Chondrocyte (in vitro differentiated cells): Measurements from ENCODE around the gene WBP1L. TPM values are rescaled to one million over a fixed set of nuclear protein-coding genes. Genes with fewer than 3 reads are reported as not detected.
"Not testable (repeated sequence)": the region's sequence is repeated elsewhere in the genome, so short reads cannot be mapped to it uniquely, and the experiment has no call there.

Experiments used
- DNase-seq: peaks from one replicate; pipeline ENCODE4 v3.0.0; 2021; ENCODE audit warnings: mixed read lengths, low spot score
- H3K27ac Mint-ChIP-seq: one replicate; pipeline ENCODE4 v1.8.0; 2021; ENCODE audit warnings: mild to moderate bottlenecking, moderate library complexity, mixed read lengths; ENCODE audit not compliant: unreplicated experiment
- H3K27me3 Mint-ChIP-seq: 2 replicates; pipeline ENCODE4 v1.8.0; 2021; ENCODE audit warnings: low read depth, mixed read lengths
- H3K36me3 Mint-ChIP-seq: 2 replicates; pipeline ENCODE4 v1.8.0; 2021; ENCODE audit warnings: low read depth, mixed read lengths
- H3K4me1 Mint-ChIP-seq: 2 replicates; pipeline ENCODE4 v1.8.0; 2021; ENCODE audit warnings: low read depth, mild to moderate bottlenecking, mixed read lengths
- H3K4me3 Mint-ChIP-seq: one replicate; pipeline ENCODE4 v1.8.0; 2021; ENCODE audit warnings: mild to moderate bottlenecking, moderate library complexity, mixed read lengths; ENCODE audit not compliant: unreplicated experiment
- H3K9me3 Mint-ChIP-seq: 2 replicates; pipeline ENCODE4 v1.8.0; 2021; ENCODE audit warnings: low read depth, mixed read lengths
- total RNA-seq: library from RNA; stranded (reverse); gene quantifications from 3 replicates; pipeline ENCODE4 v1.2.1, GENCODE V29; 2021
- TF ChIP-seq, protein P1 (sequence below): fragments of 200-600 bp; sonication (generic); IDR thresholded peaks from 2 replicates; pipeline ENCODE4 v1.5.0; 2021; ENCODE audit warnings: antibody characterized with exemption, mild to moderate bottlenecking, moderate library complexity

The WBP1L gene
- total RNA-seq, 1 donor from 2014 or later: 95.3 TPM

DNA sequence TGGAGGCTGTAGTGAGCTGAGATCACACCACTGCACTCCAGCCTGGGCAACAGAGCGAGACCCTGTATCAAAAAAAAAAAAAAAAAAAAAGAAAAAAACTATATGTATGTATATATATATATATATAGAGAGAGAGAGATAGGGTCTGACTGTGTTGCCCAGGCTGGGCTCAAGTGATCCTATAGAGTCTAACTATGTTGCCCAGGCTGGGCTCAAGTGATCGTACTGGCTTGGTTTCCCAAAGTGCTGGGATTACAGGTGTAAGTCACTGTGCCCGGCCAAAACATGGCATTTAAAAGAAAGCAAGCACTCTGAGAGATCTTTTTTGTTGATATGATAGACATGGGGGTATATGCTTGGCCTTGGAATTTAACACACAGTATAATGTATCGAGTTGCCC, 73.4 kb downstream of the WBP1L start:
- Mint-ChIP-seq H3K27me3 (no peaks in the 10 kb centered on the region), H3K9me3 (no peaks in the 10 kb centered on the region), H3K27ac (peak overlapping the region; percentile 12), H3K4me3 (no peak overlapping the region), H3K36me3 (peaks cover 16% of the 10 kb centered on the region), H3K4me1 (peaks cover 41% of the 10 kb centered on the region)
- DNase-seq: no peak
- TF ChIP-seq, protein P1, sequence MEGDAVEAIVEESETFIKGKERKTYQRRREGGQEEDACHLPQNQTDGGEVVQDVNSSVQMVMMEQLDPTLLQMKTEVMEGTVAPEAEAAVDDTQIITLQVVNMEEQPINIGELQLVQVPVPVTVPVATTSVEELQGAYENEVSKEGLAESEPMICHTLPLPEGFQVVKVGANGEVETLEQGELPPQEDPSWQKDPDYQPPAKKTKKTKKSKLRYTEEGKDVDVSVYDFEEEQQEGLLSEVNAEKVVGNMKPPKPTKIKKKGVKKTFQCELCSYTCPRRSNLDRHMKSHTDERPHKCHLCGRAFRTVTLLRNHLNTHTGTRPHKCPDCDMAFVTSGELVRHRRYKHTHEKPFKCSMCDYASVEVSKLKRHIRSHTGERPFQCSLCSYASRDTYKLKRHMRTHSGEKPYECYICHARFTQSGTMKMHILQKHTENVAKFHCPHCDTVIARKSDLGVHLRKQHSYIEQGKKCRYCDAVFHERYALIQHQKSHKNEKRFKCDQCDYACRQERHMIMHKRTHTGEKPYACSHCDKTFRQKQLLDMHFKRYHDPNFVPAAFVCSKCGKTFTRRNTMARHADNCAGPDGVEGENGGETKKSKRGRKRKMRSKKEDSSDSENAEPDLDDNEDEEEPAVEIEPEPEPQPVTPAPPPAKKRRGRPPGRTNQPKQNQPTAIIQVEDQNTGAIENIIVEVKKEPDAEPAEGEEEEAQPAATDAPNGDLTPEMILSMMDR: no peak

DNA sequence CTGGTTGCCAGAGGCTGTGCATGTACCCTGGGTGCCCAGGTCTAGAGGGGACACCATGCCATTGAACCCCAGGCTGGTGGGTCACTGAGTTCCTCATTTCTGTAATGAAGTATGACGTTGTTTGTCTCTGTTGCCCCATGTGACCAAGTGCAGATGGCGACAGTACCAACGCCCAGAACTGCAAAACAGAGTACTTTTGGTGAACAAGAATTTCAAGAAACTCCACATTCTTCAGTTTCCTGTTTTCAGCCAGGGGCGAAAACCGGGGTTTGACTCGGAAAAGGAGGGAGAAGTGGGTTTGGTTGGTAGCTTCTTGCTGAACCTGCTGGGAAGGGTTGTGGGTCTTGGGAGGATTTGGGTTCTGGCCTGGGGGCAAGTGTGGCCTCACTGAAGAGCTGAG, 75.3 kb downstream of the WBP1L start:
- no peak for DNase-seq
- Mint-ChIP-seq H3K9me3 (no peaks in the 10 kb centered on the region), H3K27ac (peak overlapping the region; percentile 42), H3K4me1 (peaks cover 25% of the 10 kb centered on the region), H3K4me3 (no peak overlapping the region), H3K36me3 (peaks cover 2% of the 10 kb centered on the region), H3K27me3 (no peaks in the 10 kb centered on the region)
- TF ChIP-seq, protein P1: no peak

DNA sequence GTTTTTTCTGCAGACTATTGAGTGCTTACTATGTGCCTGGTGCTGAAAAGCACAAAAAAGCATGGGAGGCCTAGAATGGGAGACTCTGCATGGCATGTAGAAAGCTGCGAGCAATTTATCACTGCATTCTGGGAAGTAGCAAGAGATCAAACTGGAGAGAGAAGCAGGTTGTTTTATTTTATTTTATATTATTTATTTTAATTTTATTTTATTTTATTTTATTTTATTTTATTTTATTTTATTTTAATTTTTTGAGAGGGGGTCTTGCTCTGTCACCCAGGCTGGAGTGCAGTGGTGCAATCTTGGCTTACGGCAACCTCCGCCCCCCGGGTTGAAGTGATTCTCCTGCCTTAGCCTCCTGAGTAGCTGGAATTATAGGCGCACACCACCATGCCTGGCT, 76.3 kb downstream of the WBP1L start:
- H3K36me3 Mint-ChIP-seq, H3K4me3 Mint-ChIP-seq, H3K9me3 Mint-ChIP-seq, H3K27me3 Mint-ChIP-seq, H3K27ac Mint-ChIP-seq, DNase-seq: not testable (repeated sequence)
- H3K4me1 Mint-ChIP-seq: peaks cover 15% of the 10 kb centered on the region

DNA sequence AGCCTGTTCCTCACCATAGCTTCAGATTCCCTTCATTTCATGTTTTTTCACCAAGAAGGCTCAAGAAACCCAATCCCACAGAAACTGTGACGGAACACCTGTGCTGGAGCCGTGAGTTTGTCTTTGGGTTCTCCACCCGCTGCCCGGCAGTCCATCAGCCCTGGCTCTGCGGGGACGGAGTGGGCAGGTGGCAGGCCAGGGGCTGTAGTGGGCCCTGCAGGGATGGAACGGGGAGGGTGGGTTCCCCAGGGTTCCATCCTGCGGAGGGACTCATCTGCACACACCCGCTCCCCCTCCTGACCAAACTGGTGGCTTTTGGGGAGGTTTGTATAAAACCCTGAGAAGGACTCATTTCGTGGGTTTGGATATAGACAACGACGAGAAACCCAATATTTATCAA, 78.5 kb downstream of the WBP1L start:
- Mint-ChIP-seq H3K27ac (no peak overlapping the region), H3K36me3 (no peaks in the 10 kb centered on the region), H3K27me3 (no peaks in the 10 kb centered on the region), H3K9me3 (no peaks in the 10 kb centered on the region), H3K4me1 (no peaks in the 10 kb centered on the region), H3K4me3 (no peak overlapping the region)
- TF ChIP-seq, protein P1: no peak
- no peak for DNase-seq

DNA sequence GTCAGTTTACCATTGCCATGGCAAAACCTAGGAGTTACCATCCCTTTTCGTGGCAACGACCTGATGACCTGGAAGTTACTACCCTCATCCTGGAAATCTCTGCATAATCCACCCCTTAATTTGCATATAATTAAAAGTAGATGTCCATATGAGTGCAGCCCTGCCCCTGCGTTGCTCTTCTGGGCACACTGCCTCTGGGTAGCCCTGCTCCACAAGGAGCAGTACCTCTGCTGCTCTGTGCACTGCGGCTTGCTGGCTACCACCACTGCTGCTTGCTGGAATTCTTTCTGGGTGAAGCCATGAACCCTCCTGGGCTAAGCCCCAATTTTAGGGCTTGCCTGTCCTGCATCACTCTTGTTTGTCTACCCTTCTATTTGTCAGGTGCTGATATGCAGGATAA, 80.9 kb downstream of the WBP1L start:
- Mint-ChIP-seq H3K27ac (no peak overlapping the region), H3K4me3 (no peak overlapping the region), H3K4me1 (no peaks in the 10 kb centered on the region), H3K36me3 (peaks cover 2% of the 10 kb centered on the region), H3K27me3 (no peaks in the 10 kb centered on the region), H3K9me3 (no peaks in the 10 kb centered on the region)
- TF ChIP-seq, protein P1: no peak
- no peak for DNase-seq

DNA sequence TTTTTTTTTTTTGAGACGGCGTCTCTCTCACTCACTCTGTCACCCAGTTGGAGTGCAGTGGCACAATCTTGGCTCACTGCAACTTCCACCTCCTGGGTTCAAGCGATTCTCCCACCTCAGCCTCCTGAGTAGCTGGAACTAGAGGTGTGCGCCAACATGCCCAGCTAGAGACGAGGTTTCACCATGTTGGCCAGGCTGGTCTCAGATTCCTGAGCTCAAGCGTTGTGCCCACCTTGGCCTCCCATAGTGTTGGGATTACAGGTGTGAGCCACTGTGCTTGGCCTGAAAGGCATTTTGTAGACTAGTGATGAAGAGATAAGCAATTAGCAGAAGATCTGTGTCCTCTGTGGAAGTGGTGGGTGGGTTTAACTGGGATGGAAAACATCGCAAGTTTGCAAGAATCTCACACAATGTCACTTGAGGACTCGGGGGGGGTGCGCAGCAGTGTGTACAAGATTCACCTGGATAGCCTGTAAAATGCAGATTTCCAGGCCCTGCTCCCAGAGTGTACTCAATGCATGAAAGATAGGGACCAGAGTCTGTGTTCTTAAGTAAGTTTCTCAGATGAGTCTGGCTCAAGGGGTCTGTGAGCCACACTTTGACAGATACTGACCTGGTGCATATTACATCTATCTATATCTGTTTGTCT, 82.5 kb downstream of the WBP1L start:
- TF ChIP-seq, protein P1: no peak
- H3K27ac Mint-ChIP-seq: no peak overlapping the region
- peaks cover 2% of the 10 kb centered on the region for H3K36me3 Mint-ChIP-seq
- H3K4me3 Mint-ChIP-seq: no peak overlapping the region
- H3K4me1 Mint-ChIP-seq: no peaks in the 10 kb centered on the region
- H3K27me3 Mint-ChIP-seq: no peaks in the 10 kb centered on the region
- DNase-seq: no peak
- H3K9me3 Mint-ChIP-seq: no peaks in the 10 kb centered on the region
